K562 (cell line): ENCODE results near the gene VPS13D. TPM values are rescaled to one million over a fixed set of nuclear protein-coding genes. Genes with fewer than 3 reads are reported as not detected.

Experiments used
- ATAC-seq: fragments of 200-7000 bp; cut with Tn5 transposase; 3 replicates; pipeline ENCODE4 v1.9.1; 2020; ENCODE audit warnings: moderate library complexity
- BruUV-seq: library from RNA; stranded (reverse); fragments of 400-500 nt; replicated peaks from 2 replicates; lab custom pipeline; 2021; lab: Mats Ljungman, UMichigan
- CTCF ChIA-PET: fragments of 300-600 bp; formaldehyde crosslinking; extraction: SDS; loops from one replicate; lab custom pipeline; 2021; ENCODE audit warnings: low intra/inter-chr PET ratio; lab: Yijun Ruan, JAX
- POLR2A ChIA-PET: fragments of 300-600, 350-650 bp; sonication (Branson Sonifier 250); formaldehyde crosslinking; extraction: SDS; loops from one replicate; lab custom pipeline; 2021; ENCODE audit warnings: antibody characterized with exemption, inconsistent platforms; lab: Yijun Ruan, JAX
- DNase-seq, 4 experiments: peaks; one replicate each; pipeline versions ENCODE4 v3.0.0 to v3.0.0-alpha.2; 2011 to 2018; ENCODE audit warnings: low spot score in 3 of 4, mixed read lengths in 3 of 4; ENCODE audit errors: extremely low read depth in 1 of 4
- FAIRE-seq: peaks from 2 replicates; lab custom pipeline; 2011; peaks lifted over from hg19 to GRCh38; lab: Jason Lieb, UNC
- H2AFZ ChIP-seq: 2 replicates; pipeline ENCODE4 v1.6.0; 2011; ENCODE audit warnings: low read depth, low read length, control low read depth, inconsistent platforms
- H3K27ac ChIP-seq: fragments of 200-600 bp; 3 replicates; pipeline ENCODE4 v1.8.0; 2011; ENCODE audit warnings: low read depth, mild to moderate bottlenecking, control low read depth, inconsistent platforms, low read length, moderate library complexity, mixed read lengths; ENCODE audit errors: extremely low read depth
- H3K27me3 ChIP-seq, 2 experiments: fragments of 300-600 bp in 1 of 2; 2 replicates in 1 of 2; 3 replicates in 1 of 2; pipeline versions ENCODE4 v1.6.0 to v1.8.0; 2011; ENCODE audit warnings: inconsistent platforms in 2 of 2, low read length in 2 of 2, mild to moderate bottlenecking in 1 of 2, mixed read lengths in 1 of 2, moderate library complexity in 1 of 2; ENCODE audit not compliant: control insufficient read depth in 2 of 2, insufficient read depth in 2 of 2
- H3K36me3 ChIP-seq: fragments of 300-600 bp; 3 replicates; pipeline ENCODE4 v1.8.0; 2011; ENCODE audit warnings: mild to moderate bottlenecking, low read length, inconsistent platforms; ENCODE audit not compliant: control insufficient read depth, insufficient read depth
- H3K4me1 ChIP-seq, 2 experiments: fragments of 200-600 bp in 1 of 2; replicated peaks in 1 of 2; 2 replicates in 1 of 2; 3 replicates in 1 of 2; pipeline versions ENCODE4 v1.5.1 to v1.8.0; 2011; ENCODE audit warnings: inconsistent platforms in 2 of 2, low read length in 2 of 2, mild to moderate bottlenecking in 1 of 2, mixed read lengths in 1 of 2, moderate library complexity in 1 of 2; ENCODE audit not compliant: control insufficient read depth in 2 of 2, insufficient read depth in 2 of 2
- H3K4me2 ChIP-seq: 2 replicates; pipeline ENCODE4 v1.6.1; 2011; ENCODE audit warnings: low read length, control low read depth, inconsistent platforms, mixed read lengths; ENCODE audit not compliant: insufficient read depth
- H3K4me3 ChIP-seq: fragments of 200-600 bp; sonication (generic), shearing (Covaris generic); 2 replicates; pipeline ENCODE4 v1.5.1; 2016; ENCODE audit warnings: control low read depth, inconsistent platforms
- H3K79me2 ChIP-seq: fragments of 200-600 bp; 3 replicates; pipeline ENCODE4 v1.8.0; 2011; ENCODE audit warnings: low read length, inconsistent platforms; ENCODE audit not compliant: control insufficient read depth, insufficient read depth
- H3K9ac ChIP-seq, 2 experiments: 2 replicates each; pipeline versions ENCODE4 v1.6.0 to v1.6.1; 2011; ENCODE audit warnings: low read depth in 2 of 2, low read length in 2 of 2, control low read depth in 1 of 2, inconsistent platforms in 1 of 2, mild to moderate bottlenecking in 1 of 2, mixed read lengths in 1 of 2; ENCODE audit not compliant: insufficient read depth in 1 of 2
- H3K9me1 ChIP-seq: one replicate; pipeline ENCODE4 v1.6.0; 2011; ENCODE audit warnings: inconsistent platforms, mild to moderate bottlenecking, low read length, moderate library complexity; ENCODE audit not compliant: control insufficient read depth, insufficient read depth
- H3K9me3 ChIP-seq: replicated peaks from 2 replicates; pipeline ENCODE4 v1.5.1; 2011; ENCODE audit warnings: low read depth, low read length, inconsistent platforms; ENCODE audit not compliant: control insufficient read depth, insufficient read depth
- H4K20me1 ChIP-seq: replicated peaks from 2 replicates; pipeline ENCODE4 v1.6.1; 2011; ENCODE audit warnings: low read length, inconsistent platforms, mixed read lengths; ENCODE audit not compliant: control insufficient read depth, insufficient read depth
- ADNP ChIP-seq: fragments of 200-800 bp; sonication (Bioruptor generic); IDR thresholded peaks from 2 replicates; pipeline ENCODE4 v1.6.1; 2016; ENCODE audit warnings: missing genetic modification characterization, missing compliant biosample characterization
- CHD1 ChIP-seq: fragments of 200-600 bp; sonication (generic); IDR thresholded peaks from one replicate; pipeline ENCODE4 v1.6.1; 2012; ENCODE audit warnings: mild to moderate bottlenecking, moderate library complexity, low read length, inconsistent platforms
- E2F8 ChIP-seq: fragments of 450-650 bp; IDR thresholded peaks from 2 replicates; pipeline ENCODE4 v1.7.1; 2018; ENCODE audit warnings: mild to moderate bottlenecking, low read depth; ENCODE audit not compliant: partially characterized antibody
- EZH2 ChIP-seq: IDR thresholded peaks from 2 replicates; pipeline ENCODE4 v1.6.1; 2012; ENCODE audit warnings: low read depth, mild to moderate bottlenecking, inconsistent platforms, low read length, borderline replicate concordance
- ID3 ChIP-seq, 2 experiments: fragments of 250-450 bp in 1 of 2; fragments of 450-650 bp in 1 of 2; sonication (Bioruptor Pico) in 1 of 2; IDR thresholded peaks; 2 replicates each; pipeline versions ENCODE4 v1.6.1 to v1.8.0; 2016 to 2021; ENCODE audit warnings: mild to moderate bottlenecking in 2 of 2, moderate library complexity in 2 of 2, missing compliant biosample characterization in 1 of 2, missing genetic modification characterization in 1 of 2
- PTBP1 ChIP-seq: fragments of 200-400 bp; formaldehyde crosslinking; IDR thresholded peaks from 2 replicates; pipeline ENCODE4 v1.6.1; 2017; ENCODE audit warnings: low read depth, low read length
- RBM25 ChIP-seq: fragments of 200-400 bp; formaldehyde crosslinking; IDR thresholded peaks from 2 replicates; pipeline ENCODE4 v1.6.1; 2018; ENCODE audit warnings: low read length, low read depth, moderate library complexity; ENCODE audit not compliant: severe bottlenecking
- STAG1 ChIP-seq: sonication (generic); formaldehyde crosslinking; IDR thresholded peaks from 2 replicates; pipeline ENCODE4 v1.5.0; 2020; ENCODE audit warnings: missing genetic modification reagents, borderline replicate concordance
- TRIM28 ChIP-seq: fragments of 450-650 bp; IDR thresholded peaks from 2 replicates; pipeline ENCODE4 v1.6.1; 2017
- ZFP36 ChIP-seq: fragments of 150-350 bp; IDR thresholded peaks from 2 replicates; pipeline ENCODE4 v1.6.1; 2018; ENCODE audit warnings: low read length, low read depth; ENCODE audit not compliant: partially characterized antibody
- WGBS: fragments of 100-300 bp; shearing (Covaris generic); methylation state at CpG from one replicate; pipeline ENCODE4 v1.1.6; 2016; ENCODE audit warnings: low coverage, mixed read lengths; ENCODE audit not compliant: insufficient coverage; ENCODE audit errors: missing lambda C conversion rate; 5-methylcytosine and 5-hydroxymethylcytosine counted together
- in situ Hi-C: fragments of 300-500 bp; cut with MboI; formaldehyde crosslinking; loops from 4 replicates; pipeline ENCODE4 v1.15.0; 2018; ENCODE audit warnings: inconsistent platforms, mixed read lengths
- intact Hi-C: fragments of 100-400 bp; cut with micrococcal nuclease; formaldehyde crosslinking; loops from 2 replicates; pipeline ENCODE4 v1.14.2; 2022
- polyA plus RNA-seq, 8 experiments: library from polyadenylated mRNA; depleted of rRNA in 4 of 8; stranded (reverse) in 5 of 8; unstranded in 3 of 8; fragments of >200 nt; fragmentation: Nextera tagmentation in 2 of 8; fragmentation: Illumina TruSeq in 1 of 8; extraction: Ambion mirVana in 2 of 8; extraction: Trizol in 1 of 8; gene quantifications; 2 replicates each; pipeline versions ENCODE4 v1.2.1 to v1.2.3, GENCODE V29; 2011 to 2014; ENCODE audit warnings: inconsistent platforms in 1 of 8, missing spikeins in 1 of 8
- total RNA-seq, 7 experiments: library from RNA; depleted of rRNA in 6 of 7; stranded (reverse); fragments of >200 nt in 6 of 7; fragmentation: Illumina TruSeq in 2 of 7; extraction: Trizol in 2 of 7; gene quantifications; 2 replicates each; pipeline versions ENCODE4 v1.2.1 to v1.2.3, GENCODE V29; 2011 to 2021; ENCODE audit warnings: low replicate concordance in 1 of 7

VPS13D gene
- total and polyA plus RNA-seq, 9 of the 15 experiments (the other 6 are each of a cell fraction or from before 2014, with no cell fraction given), result 6.1 to 51.5 (median 38.5) TPM

GRCh38 chr1:12185918-12186678 lies 43.7 kb upstream of the VPS13D start:
- Histone ChIP-seq H3K9me3 (no peaks in the 10 kb centered on the region), H2AFZ (no peak overlapping the region), H4K20me1 (peaks cover 62% of the 10 kb centered on the region), H3K27ac (no peak overlapping the region), H3K4me2 (no peak overlapping the region), H3K4me1 (peaks cover 8 to 32% of the 10 kb centered on the region in 2 experiments; a peak in 3 of 5 replicates), H3K36me3 (peaks cover 27% of the 10 kb centered on the region), H3K27me3 (no peaks in the 10 kb centered on the region), H3K9me1 (no peaks in the 10 kb centered on the region), H3K4me3 (no peak overlapping the region), H3K79me2 (peaks cover 30% of the 10 kb centered on the region), H3K9ac (peak overlapping the region in 1 of 2 experiments; percentile 53; a peak in 2 of 4 replicates)
- CTCF ChIA-PET, result no interaction called here
- in situ Hi-C loops (no loop called here), intact Hi-C loops (no loop called here)
- POLR2A ChIA-PET, result interaction anchor here (0.6 to 1.2 kb wide), 4 partner anchors 9 to 48 kb away, joined by 3 to 4 read pairs (median 3); no protein-coding TSS in a partner anchor
- BruUV-seq, result no TSS peak
- ATAC-seq (no peak), FAIRE-seq (no peak), DNase-seq (no peak)
- 65% methylated on average over 13 of the region's 13 CpGs for WGBS
- TF ChIP-seq CHD1, result no peak
- 0 out of 2 replicates have a peak, but pooled peaks have one; percentile 52 for TF ChIP-seq PTBP1
- peak; percentile 90 for TF ChIP-seq ZFP36
- TF ChIP-seq STAG1 (CRISPR knock-in tag), result 0 out of 2 replicates have a peak, but pooled peaks have one; percentile 7
- TF ChIP-seq E2F8, result no peak
- TF ChIP-seq ADNP (tag), result peak; percentile 50; the same call in 1 of the 2 replicates
- no peak for TF ChIP-seq TRIM28
- TF ChIP-seq EZH2, result no peak
- TF ChIP-seq ID3 (CRISPR knock-in tag; IDR thresholded peaks at IDR 0.05), result no peak
- no peak for TF ChIP-seq ID3 (tag; IDR thresholded peaks at IDR 0.05)
- TF ChIP-seq RBM25, result peak; percentile 91
